ENCODE measurements around the gene CSPG4. TPM values are rescaled to one million over a fixed set of nuclear protein-coding genes. Genes with fewer than 3 reads are reported as not detected.
A peak's percentile ranks its signal among the peaks of the same experiment; 100 is the strongest.
"Not testable (repeated sequence)": the region's sequence is repeated elsewhere in the genome, so short reads cannot be mapped to it uniquely, and the experiment has no call there.

Gene CSPG4
- total RNA-seq, 1 experiment from 2014 or later, result 17.5 TPM

- no peaks in the 10 kb centered on the region for H3K9me3 ChIP-seq (ENCODE audit: control insufficient read depth, insufficient read depth, low read depth, low read length)
- peaks cover 3% of the 10 kb centered on the region; the same call in 1 of the 2 replicates for H3K36me3 ChIP-seq (ENCODE audit: control insufficient read depth, insufficient read depth, low read length)
- H3K4me1 ChIP-seq (ENCODE audit: control insufficient read depth, insufficient read depth, low read length), result no peaks in the 10 kb centered on the region
- intact Hi-C loops (cut with micrococcal nuclease; ENCODE audit: unreplicated experiment) (no loop called here), in situ Hi-C loops (cut with HindIII; ENCODE audit: low pct_unique_long_range_greater_than_20kb, low sequenced_read_pairs) (no loop called here)
- ATAC-seq (peak; percentile 24), DNase-seq (ENCODE audit: low read depth, low spot score) (no peak)
- BruUV-seq (replicated peaks), result no TSS peak
- ChIA-PET CTCF (no interaction called here), POLR2A (interaction anchor here (0.6 kb wide), 1 partner anchor 49 kb away, joined by 3 read pairs; no protein-coding TSS in a partner anchor)
- no peaks in the 10 kb centered on the region for H3K27me3 ChIP-seq (ENCODE audit: control insufficient read depth, insufficient read depth, low read length)
- peak overlapping the region; percentile 66 to 71 for H3K4me3 ChIP-seq (ENCODE audit: low read depth in 2 of 2, low read length in 2 of 2)
- TF ChIP-seq, protein P1, sequence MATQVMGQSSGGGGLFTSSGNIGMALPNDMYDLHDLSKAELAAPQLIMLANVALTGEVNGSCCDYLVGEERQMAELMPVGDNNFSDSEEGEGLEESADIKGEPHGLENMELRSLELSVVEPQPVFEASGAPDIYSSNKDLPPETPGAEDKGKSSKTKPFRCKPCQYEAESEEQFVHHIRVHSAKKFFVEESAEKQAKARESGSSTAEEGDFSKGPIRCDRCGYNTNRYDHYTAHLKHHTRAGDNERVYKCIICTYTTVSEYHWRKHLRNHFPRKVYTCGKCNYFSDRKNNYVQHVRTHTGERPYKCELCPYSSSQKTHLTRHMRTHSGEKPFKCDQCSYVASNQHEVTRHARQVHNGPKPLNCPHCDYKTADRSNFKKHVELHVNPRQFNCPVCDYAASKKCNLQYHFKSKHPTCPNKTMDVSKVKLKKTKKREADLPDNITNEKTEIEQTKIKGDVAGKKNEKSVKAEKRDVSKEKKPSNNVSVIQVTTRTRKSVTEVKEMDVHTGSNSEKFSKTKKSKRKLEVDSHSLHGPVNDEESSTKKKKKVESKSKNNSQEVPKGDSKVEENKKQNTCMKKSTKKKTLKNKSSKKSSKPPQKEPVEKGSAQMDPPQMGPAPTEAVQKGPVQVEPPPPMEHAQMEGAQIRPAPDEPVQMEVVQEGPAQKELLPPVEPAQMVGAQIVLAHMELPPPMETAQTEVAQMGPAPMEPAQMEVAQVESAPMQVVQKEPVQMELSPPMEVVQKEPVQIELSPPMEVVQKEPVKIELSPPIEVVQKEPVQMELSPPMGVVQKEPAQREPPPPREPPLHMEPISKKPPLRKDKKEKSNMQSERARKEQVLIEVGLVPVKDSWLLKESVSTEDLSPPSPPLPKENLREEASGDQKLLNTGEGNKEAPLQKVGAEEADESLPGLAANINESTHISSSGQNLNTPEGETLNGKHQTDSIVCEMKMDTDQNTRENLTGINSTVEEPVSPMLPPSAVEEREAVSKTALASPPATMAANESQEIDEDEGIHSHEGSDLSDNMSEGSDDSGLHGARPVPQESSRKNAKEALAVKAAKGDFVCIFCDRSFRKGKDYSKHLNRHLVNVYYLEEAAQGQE (IDR thresholded peaks at IDR 0.05; ENCODE audit: insufficient read depth in 1 of 2, low read depth in 2 of 2, low read length in 1 of 2), result no peak
- TF ChIP-seq POLR2AphosphoS5 (IDR thresholded peaks at IDR 0.05; ENCODE audit: low read depth, low read length), result no peak
- no peak for TF ChIP-seq TCF7L2 (IDR thresholded peaks at IDR 0.05; ENCODE audit: low read depth, low read length)
- TF ChIP-seq SIN3A (IDR thresholded peaks at IDR 0.05; ENCODE audit: borderline replicate concordance, insufficient read depth, low read depth, low read length), result no peak
- TF ChIP-seq CTCF (IDR thresholded peaks at IDR 0.05), result no peak
- H3K27ac ChIP-seq (ENCODE audit: low read length), result peak overlapping the region; percentile 54; the same call in 1 of the 2 replicates
Measured at GRCh38 chr15:75738014-75738646, 25.5 kb upstream of the CSPG4 start.

DNA sequence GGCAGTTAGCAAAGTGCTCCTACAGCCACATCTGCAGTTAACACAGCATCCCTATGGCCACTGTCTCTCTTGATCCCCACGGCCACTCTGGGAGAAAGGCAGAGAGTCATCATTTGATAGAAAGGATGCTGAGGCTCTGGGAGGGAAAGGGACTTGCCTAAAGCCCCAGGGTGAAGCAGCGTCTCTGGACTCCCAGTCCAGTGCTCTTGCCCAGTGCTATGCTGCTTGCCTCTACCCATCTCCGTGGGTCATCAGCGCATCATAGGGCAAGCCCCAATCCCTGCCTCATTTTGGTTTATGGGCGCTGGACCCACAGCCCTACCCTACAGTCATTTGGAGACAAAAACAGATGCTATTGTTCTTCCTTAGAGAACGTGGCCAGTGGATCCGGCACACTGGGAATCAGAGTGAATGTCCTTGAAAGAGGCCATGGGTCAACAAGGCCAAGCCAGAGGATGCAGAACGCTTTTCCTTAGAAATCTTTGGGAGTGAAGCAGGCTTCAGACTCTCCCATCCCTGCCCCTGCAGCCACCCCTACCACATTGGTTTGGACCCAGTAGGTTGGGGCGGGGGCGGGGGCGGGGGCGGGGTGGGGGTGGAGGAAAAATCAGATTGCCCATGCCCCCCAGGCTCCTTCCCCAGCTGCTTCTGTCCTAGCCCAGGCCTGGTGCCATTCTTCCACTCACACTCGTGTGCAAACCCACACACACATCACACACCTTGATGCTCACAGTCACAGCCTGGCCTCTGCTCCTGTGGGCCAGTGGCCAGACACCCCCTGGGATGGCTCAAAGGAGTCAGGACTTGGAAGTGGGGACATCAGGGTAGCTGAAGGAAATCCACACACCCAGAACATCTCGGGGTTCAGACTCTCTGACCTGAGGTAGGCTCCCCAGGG is 24.7 kb upstream of the CSPG4 start:
- in situ Hi-C loops (cut with HindIII; ENCODE audit: low pct_unique_long_range_greater_than_20kb, low sequenced_read_pairs); DNase-seq (ENCODE audit: low read depth, low spot score); intact Hi-C loops (cut with micrococcal nuclease; ENCODE audit: unreplicated experiment); CTCF ChIA-PET; H3K36me3 ChIP-seq (ENCODE audit: control insufficient read depth, insufficient read depth, low read length); ATAC-seq; BruUV-seq (replicated peaks); H3K27me3 ChIP-seq (ENCODE audit: control insufficient read depth, insufficient read depth, low read length); POLR2A ChIA-PET; H3K4me1 ChIP-seq (ENCODE audit: control insufficient read depth, insufficient read depth, low read length); H3K9me3 ChIP-seq (ENCODE audit: control insufficient read depth, insufficient read depth, low read depth, low read length); H3K27ac ChIP-seq (ENCODE audit: low read length): not testable (repeated sequence)
- H3K4me3 ChIP-seq (ENCODE audit: low read depth in 2 of 2, low read length in 2 of 2), result peak overlapping the region; percentile 66 to 71

All from Panc1 (cell line).